ENCODE measurements around the gene MRPL42.

MRPL42 gene

GRCh38 chr12:93502802-93503623 is 35.7 kb downstream of the MRPL42 start:
- in situ Hi-C loops (cut with HindIII; ENCODE audit: low sequenced_read_pairs), result no loop called here
- peak; percentile 37 for DNase-seq (ENCODE audit: low read depth)
- H3K4me3 ChIP-seq (ENCODE audit: low read depth, low read length), result no peak overlapping the region
- TF ChIP-seq CTCF (IDR thresholded peaks at IDR 0.05; ENCODE audit: low read depth, low read length, missing control alignments), result peak; percentile 76

GRCh38 chr12:93507165-93507564 is 39.9 kb downstream of the MRPL42 start:
- in situ Hi-C loops (cut with HindIII; ENCODE audit: low sequenced_read_pairs), result no loop called here
- H3K4me3 ChIP-seq (ENCODE audit: low read depth, low read length), result no peak overlapping the region
- DNase-seq (ENCODE audit: low read depth), result no peak
- TF ChIP-seq CTCF (IDR thresholded peaks at IDR 0.05; ENCODE audit: low read depth, low read length, missing control alignments), result no peak

- in situ Hi-C loops (cut with HindIII; ENCODE audit: low sequenced_read_pairs), result no loop called here
These were observed 42.2 kb downstream of the MRPL42 start for GRCh38 chr12:93509506-93509905.

DNA sequence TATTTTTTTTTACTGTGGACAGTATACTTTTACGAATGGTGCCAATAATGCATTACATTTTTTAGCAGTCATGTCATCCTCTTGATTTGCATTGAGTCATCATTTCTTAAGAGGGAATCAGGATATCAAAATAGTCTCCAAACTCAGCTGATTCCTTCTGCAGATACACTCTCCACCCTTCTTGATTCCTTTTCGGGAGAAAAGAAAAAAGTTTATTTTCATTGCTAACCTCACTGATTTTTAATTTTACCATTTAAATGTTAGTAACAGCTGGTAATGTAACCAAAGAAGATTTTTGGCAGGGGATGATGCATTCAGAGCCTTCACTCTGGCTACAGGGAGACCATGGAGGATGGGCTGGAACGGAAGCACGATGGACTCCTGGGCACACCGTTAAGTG is 47.5 kb downstream of the MRPL42 start:
- peak; percentile 2 for DNase-seq (ENCODE audit: low read depth)
- no peak for TF ChIP-seq CTCF (IDR thresholded peaks at IDR 0.05; ENCODE audit: low read depth, low read length, missing control alignments)
- no peak overlapping the region for H3K4me3 ChIP-seq (ENCODE audit: low read depth, low read length)
- in situ Hi-C loops (cut with HindIII; ENCODE audit: low sequenced_read_pairs), result no loop called here

More at GRCh38 chr12:93509506-93509905, 42.2 kb downstream of the MRPL42 start:
- DNase-seq (ENCODE audit: low read depth), result no peak
- H3K4me3 ChIP-seq (ENCODE audit: low read depth, low read length), result no peak overlapping the region
- no peak for TF ChIP-seq CTCF (IDR thresholded peaks at IDR 0.05; ENCODE audit: low read depth, low read length, missing control alignments)

DNA sequence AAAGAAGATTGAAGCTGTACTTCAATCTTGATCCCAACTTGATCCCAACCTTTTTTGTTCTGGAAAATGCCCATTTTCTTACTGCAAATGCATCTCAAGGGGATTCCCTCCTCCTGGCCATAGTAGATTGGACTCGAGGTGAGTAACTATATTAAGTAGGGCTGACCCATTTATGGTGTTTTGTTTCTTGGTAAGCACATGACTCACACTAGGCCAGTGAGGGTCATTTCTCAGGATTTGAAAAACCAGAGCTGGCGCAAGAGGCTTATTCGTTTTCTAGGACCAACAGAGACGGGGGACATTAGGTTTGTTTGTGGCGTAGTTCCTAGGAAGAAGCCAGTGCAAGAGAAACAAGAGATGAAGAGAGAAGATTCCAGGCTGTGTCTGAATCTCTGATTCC is 51.4 kb downstream of the MRPL42 start:
- no peak for TF ChIP-seq CTCF (IDR thresholded peaks at IDR 0.05; ENCODE audit: low read depth, low read length, missing control alignments)
- no peak overlapping the region for H3K4me3 ChIP-seq (ENCODE audit: low read depth, low read length)
- no peak for DNase-seq (ENCODE audit: low read depth)
- in situ Hi-C loops (cut with HindIII; ENCODE audit: low sequenced_read_pairs), result no loop called here

GRCh38 chr12:93519859-93520258 is 52.5 kb downstream of the MRPL42 start:
- H3K4me3 ChIP-seq (ENCODE audit: low read depth, low read length), result no peak overlapping the region
- no peak for TF ChIP-seq CTCF (IDR thresholded peaks at IDR 0.05; ENCODE audit: low read depth, low read length, missing control alignments)
- DNase-seq (ENCODE audit: low read depth), result no peak
- in situ Hi-C loops (cut with HindIII; ENCODE audit: low sequenced_read_pairs), result no loop called here

Data from astrocyte of the cerebellum (primary cell).